Ascending aorta (tissue), 2 donors: ENCODE results near the gene NLRP12. TPM values are rescaled to one million over a fixed set of nuclear protein-coding genes. Genes with fewer than 3 reads are reported as not detected.
"Not testable (repeated sequence)": the region's sequence is repeated elsewhere in the genome, so short reads cannot be mapped to it uniquely, and the experiment has no call there.

Source experiments
- DNase-seq, 2 donors: peaks; one replicate each; pipeline ENCODE4 v3.0.0-alpha.2; 2019; ENCODE audit warnings: low spot score in 2 of 2
- H3K27ac ChIP-seq, 2 donors: fragments of 200-600 bp; sonication (generic); one replicate each; pipeline ENCODE4 v1.5.1; 2016 to 2017; ENCODE audit warnings: mild to moderate bottlenecking in 1 of 2
- H3K27me3 ChIP-seq: fragments of 200-600 bp; sonication (generic); one replicate; pipeline ENCODE4 v1.5.1; 2017
- H3K36me3 ChIP-seq, 2 donors: fragments of 200-600 bp; sonication (generic); one replicate each; pipeline ENCODE4 v1.5.1; 2016
- H3K4me1 ChIP-seq, 2 donors: fragments of 200-600 bp; sonication (generic); one replicate each; pipeline ENCODE4 v1.5.1; 2016 to 2017; ENCODE audit warnings: mild to moderate bottlenecking in 1 of 2
- H3K4me3 ChIP-seq, 2 donors: fragments of 200-600 bp; sonication (generic); one replicate each; pipeline ENCODE4 v1.5.1; 2016 to 2017; ENCODE audit warnings: mild to moderate bottlenecking in 1 of 2
- H3K9me3 ChIP-seq, 2 donors: fragments of 200-600 bp; sonication (generic); one replicate each; pipeline ENCODE4 v1.5.1; 2016
- CTCF ChIP-seq, 3 experiments: fragments of 200-600 bp in 2 of 3; fragments of 450-650 bp in 1 of 3; sonication (generic) in 2 of 3; IDR thresholded peaks; one replicate each; pipeline ENCODE4 v1.5.1; 2016 to 2019; ENCODE audit warnings: antibody characterized with exemption in 3 of 3, mild to moderate bottlenecking in 1 of 3, moderate library complexity in 1 of 3
- intact Hi-C: fragments of 100-400 bp; cut with DNase I; formaldehyde crosslinking; loops from one replicate; pipeline ENCODE4 v1.15.1; 2023
- total RNA-seq: library from RNA; depleted of rRNA; stranded (reverse); fragments of >200 nt; gene quantifications from one replicate; pipeline ENCODE4 v1.1.0, GENCODE V29; 2016

NLRP12 gene
- total RNA-seq, 1 donor from 2014 or later = not detected

GRCh38 chr19:53847555-53847954 lies 23.4 kb upstream of the NLRP12 start:
- DNase-seq = no peak
- Histone ChIP-seq H3K4me1 (no peaks in the 10 kb centered on the region), H3K9me3 (no peaks in the 10 kb centered on the region), H3K27me3 (no peaks in the 10 kb centered on the region), H3K27ac (no peak overlapping the region), H3K4me3 (no peak overlapping the region), H3K36me3 (no peaks in the 10 kb centered on the region)
- intact Hi-C loops = no loop called here
- TF ChIP-seq CTCF (IDR thresholded peaks at IDR 0.05) = no peak

GRCh38 chr19:53844849-53845246 lies 20.7 kb upstream of the NLRP12 start:
- no peaks in the 10 kb centered on the region for H3K9me3 ChIP-seq
- H3K4me1 ChIP-seq = peaks cover 2 to 4% of the 10 kb centered on the region in 2 donors
- H3K27me3 ChIP-seq = no peaks in the 10 kb centered on the region
- TF ChIP-seq CTCF (IDR thresholded peaks at IDR 0.05) = no peak
- no peak for DNase-seq
- H3K4me3 ChIP-seq = no peak overlapping the region
- H3K36me3 ChIP-seq = no peaks in the 10 kb centered on the region
- H3K27ac ChIP-seq = no peak overlapping the region
- intact Hi-C loops = no loop called here

- H3K4me3 ChIP-seq, H3K9me3 ChIP-seq, intact Hi-C loops, H3K27ac ChIP-seq, H3K27me3 ChIP-seq, H3K36me3 ChIP-seq, H3K4me1 ChIP-seq, DNase-seq: not testable (repeated sequence)
Observed at GRCh38 chr19:53840914-53841313, 16.8 kb upstream of the NLRP12 start.

GRCh38 chr19:53840241-53840640 lies 16.1 kb upstream of the NLRP12 start:
- H3K27me3 ChIP-seq, H3K4me1 ChIP-seq, intact Hi-C loops, DNase-seq, H3K4me3 ChIP-seq, H3K36me3 ChIP-seq, H3K27ac ChIP-seq, H3K9me3 ChIP-seq: not testable (repeated sequence)

- not testable (repeated sequence) for DNase-seq
Observed at GRCh38 chr19:53838446-53838845, 14.3 kb upstream of the NLRP12 start.

GRCh38 chr19:53832861-53833260 lies 8.7 kb upstream of the NLRP12 start:
- H3K4me3 ChIP-seq, H3K36me3 ChIP-seq, H3K27ac ChIP-seq, H3K9me3 ChIP-seq, H3K27me3 ChIP-seq, intact Hi-C loops, H3K4me1 ChIP-seq, DNase-seq: not testable (repeated sequence)

More at GRCh38 chr19:53838446-53838845, 14.3 kb upstream of the NLRP12 start:
- intact Hi-C loops, H3K4me1 ChIP-seq, H3K4me3 ChIP-seq, H3K27ac ChIP-seq, H3K9me3 ChIP-seq, H3K27me3 ChIP-seq, H3K36me3 ChIP-seq: not testable (repeated sequence)

GRCh38 chr19:53828531-53828930 lies 4.4 kb upstream of the NLRP12 start:
- no peak for DNase-seq
- Histone ChIP-seq H3K4me3 (no peak overlapping the region), H3K4me1 (no peaks in the 10 kb centered on the region), H3K27ac (no peak overlapping the region), H3K27me3 (no peaks in the 10 kb centered on the region), H3K36me3 (no peaks in the 10 kb centered on the region), H3K9me3 (no peaks in the 10 kb centered on the region)
- intact Hi-C loops = no loop called here
- TF ChIP-seq CTCF (IDR thresholded peaks at IDR 0.05) = no peak

- H3K27me3 ChIP-seq = no peaks in the 10 kb centered on the region
- H3K4me1 ChIP-seq = no peaks in the 10 kb centered on the region
- H3K4me3 ChIP-seq = no peak overlapping the region
- no peak for TF ChIP-seq CTCF (IDR thresholded peaks at IDR 0.05)
- H3K9me3 ChIP-seq = no peaks in the 10 kb centered on the region
- H3K36me3 ChIP-seq = no peaks in the 10 kb centered on the region
- no peak overlapping the region for H3K27ac ChIP-seq
- intact Hi-C loops = no loop called here
- DNase-seq = no peak
Observed at GRCh38 chr19:53826876-53827275, 2.8 kb upstream of the NLRP12 start.
